K562 (cell line): ENCODE measurements around the gene TMEM217. TPM values are rescaled to one million over a fixed set of nuclear protein-coding genes. Genes with fewer than 3 reads are reported as not detected.

Source experiments
- ASH1L ChIP-seq: fragments of 450-650 bp; IDR thresholded peaks from 2 replicates; pipeline ENCODE4 v1.6.1; 2018; ENCODE audit warnings: borderline replicate concordance, mild to moderate bottlenecking, low read depth; ENCODE audit not compliant: partially characterized antibody
- ATF7 ChIP-seq: fragments of 450-650 bp; IDR thresholded peaks from 2 replicates; pipeline ENCODE4 v1.7.1; 2014; ENCODE audit warnings: mild to moderate bottlenecking, moderate library complexity
- BRD9 ChIP-seq: fragments of 450-650 bp; IDR thresholded peaks from 2 replicates; pipeline ENCODE4 v1.6.1; 2018; ENCODE audit warnings: low read depth; ENCODE audit not compliant: partially characterized antibody
- CREM ChIP-seq: IDR thresholded peaks from 2 replicates; pipeline ENCODE4 v1.6.1; 2014; ENCODE audit warnings: antibody characterized with exemption, low read depth
- E2F5 ChIP-seq: sonication (generic); formaldehyde crosslinking; IDR thresholded peaks from 2 replicates; pipeline ENCODE4 v1.8.0; 2022; ENCODE audit warnings: mild to moderate bottlenecking, missing genetic modification reagents
- EGR1 ChIP-seq: fragments of 450-650 bp; conservative IDR thresholded peaks from 2 replicates; pipeline ENCODE4 v1.6.1; 2017; ENCODE audit warnings: mild to moderate bottlenecking
- ELF1 ChIP-seq: fragments of 200-800 bp; sonication (Bioruptor generic); IDR thresholded peaks from 2 replicates; pipeline ENCODE4 v1.6.1; 2016; ENCODE audit warnings: missing genetic modification characterization, missing compliant biosample characterization
- FOXJ3 ChIP-seq: sonication (generic); formaldehyde crosslinking; IDR thresholded peaks from 2 replicates; pipeline ENCODE4 v1.4.0; 2020; ENCODE audit warnings: mild to moderate bottlenecking, missing genetic modification reagents
- HMGXB4 ChIP-seq: sonication (generic); formaldehyde crosslinking; IDR thresholded peaks from 2 replicates; pipeline ENCODE4 v1.8.1; 2023; ENCODE audit warnings: mild to moderate bottlenecking, missing genetic modification reagents
- LARP7 ChIP-seq: fragments of 450-650 bp; IDR thresholded peaks from 2 replicates; pipeline ENCODE4 v1.6.1; 2016
- PHF21A ChIP-seq: fragments of 450-650 bp; IDR thresholded peaks from 2 replicates; pipeline ENCODE4 v1.6.1; 2017; ENCODE audit warnings: low read depth, borderline replicate concordance
- SMAD3 ChIP-seq: fragments of 450-650 bp; formaldehyde crosslinking; conservative IDR thresholded peaks from 2 replicates; pipeline ENCODE4 v1.4.0; 2020; ENCODE audit warnings: mild to moderate bottlenecking
- TAF9B ChIP-seq: fragments of 450-650 bp; IDR thresholded peaks from 2 replicates; pipeline ENCODE4 v1.6.1; 2018; ENCODE audit warnings: mild to moderate bottlenecking; ENCODE audit not compliant: partially characterized antibody
- ZNF398 ChIP-seq: fragments of 250-450 bp; sonication (Bioruptor Pico); IDR thresholded peaks from 2 replicates; pipeline ENCODE4 v1.8.0; 2021; ENCODE audit warnings: moderate library complexity, mild to moderate bottlenecking, inconsistent platforms
- ZNF41 ChIP-seq: fragments of 250-450 bp; sonication (Bioruptor Pico); conservative IDR thresholded peaks from 2 replicates; pipeline ENCODE4 v1.4.0; 2020; ENCODE audit warnings: mild to moderate bottlenecking
- ZNF589 ChIP-seq: fragments of 200-800 bp; sonication (Bioruptor generic); IDR thresholded peaks from 2 replicates; pipeline ENCODE4 v1.6.1; 2016; ENCODE audit warnings: low read depth, missing genetic modification characterization, missing compliant biosample characterization
- polyA plus RNA-seq, 8 experiments: library from polyadenylated mRNA; depleted of rRNA in 4 of 8; stranded (reverse) in 5 of 8; unstranded in 3 of 8; fragments of >200 nt; fragmentation: Nextera tagmentation in 2 of 8; fragmentation: Illumina TruSeq in 1 of 8; extraction: Ambion mirVana in 2 of 8; extraction: Trizol in 1 of 8; gene quantifications; 2 replicates each; pipeline versions ENCODE4 v1.2.1 to v1.2.3, GENCODE V29; 2011 to 2014; ENCODE audit warnings: inconsistent platforms in 1 of 8, missing spikeins in 1 of 8
- total RNA-seq, 7 experiments: library from RNA; depleted of rRNA in 6 of 7; stranded (reverse); fragments of >200 nt in 6 of 7; fragmentation: Illumina TruSeq in 2 of 7; extraction: Trizol in 2 of 7; gene quantifications; 2 replicates each; pipeline versions ENCODE4 v1.2.1 to v1.2.3, GENCODE V29; 2011 to 2021; ENCODE audit warnings: low replicate concordance in 1 of 7
- TF ChIP-seq, protein P1 (sequence below): fragments of 250-450 bp; sonication (Bioruptor Pico); IDR thresholded peaks from 2 replicates; pipeline ENCODE4 v1.4.0; 2020; ENCODE audit warnings: borderline replicate concordance
- TF ChIP-seq, protein P2 (sequence below): fragments of 450-650 bp; formaldehyde crosslinking; IDR thresholded peaks from 2 replicates; pipeline ENCODE4 v1.4.0; 2020; ENCODE audit warnings: mild to moderate bottlenecking, moderate library complexity
- TF ChIP-seq, protein P3 (sequence below): fragments of 450-650 bp; IDR thresholded peaks from 2 replicates; pipeline ENCODE4 v1.6.1; 2017; ENCODE audit warnings: antibody characterized with exemption

The TMEM217 gene
- total and polyA plus RNA-seq, 9 of the 15 experiments (the other 6 are each of a cell fraction or from before 2014, with no cell fraction given), result 1.3 to 8.0 (median 1.9) TPM

DNA sequence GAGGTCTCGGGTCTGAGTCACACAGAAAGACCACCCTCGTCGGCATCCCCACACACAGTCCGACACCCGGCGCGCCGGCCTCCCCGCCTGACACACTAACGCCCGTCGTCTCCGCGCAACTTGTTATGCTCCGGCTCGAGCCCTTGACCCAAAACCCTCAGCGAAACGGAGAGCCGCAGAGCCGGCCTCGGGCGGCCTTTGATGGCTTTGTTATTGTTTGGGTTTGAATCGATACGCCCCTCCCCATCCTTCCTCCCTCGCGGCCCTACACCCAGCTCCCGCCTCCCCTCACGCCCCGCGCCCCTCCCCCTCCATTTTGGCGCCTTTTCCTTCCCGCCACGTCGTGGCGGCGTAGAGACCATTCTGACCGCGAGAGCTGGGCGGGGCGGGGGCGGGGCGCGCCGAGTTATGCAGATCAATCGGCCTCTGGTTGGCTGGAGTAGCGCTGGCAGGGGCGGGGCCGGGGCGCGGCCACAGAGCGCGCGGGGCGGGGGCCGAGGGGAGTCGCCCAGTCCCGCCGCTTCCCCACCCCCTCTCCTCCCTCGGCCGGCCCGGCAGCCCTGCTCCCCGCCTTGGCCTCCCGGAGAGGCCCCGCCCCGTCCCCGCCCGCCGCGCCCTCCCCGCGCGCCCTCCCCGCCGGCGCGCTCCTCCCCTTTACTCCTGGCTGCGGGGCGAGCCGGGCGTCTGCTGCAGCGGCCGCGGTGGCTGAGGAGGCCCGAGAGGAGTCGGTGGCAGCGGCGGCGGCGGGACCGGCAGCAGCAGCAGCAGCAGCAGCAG is 88.3 kb downstream of the TMEM217 start, which contains the start of gene PIM1 (continued):
- TF ChIP-seq, protein P1, sequence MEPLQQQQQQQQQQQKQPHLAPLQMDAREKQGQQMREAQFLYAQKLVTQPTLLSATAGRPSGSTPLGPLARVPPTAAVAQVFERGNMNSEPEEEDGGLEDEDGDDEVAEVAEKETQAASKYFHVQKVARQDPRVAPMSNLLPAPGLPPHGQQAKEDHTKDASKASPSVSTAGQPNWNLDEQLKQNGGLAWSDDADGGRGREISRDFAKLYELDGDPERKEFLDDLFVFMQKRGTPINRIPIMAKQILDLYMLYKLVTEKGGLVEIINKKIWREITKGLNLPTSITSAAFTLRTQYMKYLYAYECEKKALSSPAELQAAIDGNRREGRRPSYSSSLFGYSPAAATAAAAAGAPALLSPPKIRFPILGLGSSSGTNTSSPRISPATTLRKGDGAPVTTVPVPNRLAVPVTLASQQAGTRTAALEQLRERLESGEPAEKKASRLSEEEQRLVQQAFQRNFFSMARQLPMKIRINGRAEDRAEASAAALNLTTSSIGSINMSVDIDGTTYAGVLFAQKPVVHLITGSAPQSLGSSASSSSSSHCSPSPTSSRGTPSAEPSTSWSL (CRISPR knock-in tag), result no peak
- TF ChIP-seq ZNF589 (peak; percentile 51; the same call in 1 of the 2 replicates), ELF1 (no peak), SMAD3 (CRISPR knock-in tag) (no peak), E2F5 (CRISPR knock-in tag) (no peak), PHF21A (no peak), FOXJ3 (CRISPR knock-in tag) (no peak), ATF7 (no peak), ZNF41 (CRISPR knock-in tag) (no peak), ZNF398 (CRISPR knock-in tag) (no peak), EGR1 (no peak; the same call in 1 of the 2 replicates), HMGXB4 (CRISPR knock-in tag) (no peak), ASH1L (no peak), TAF9B (no peak), CREM (no peak; the same call in none of the 2 replicates), LARP7 (peak; percentile 52; the same call in 1 of the 2 replicates), BRD9 (peak; percentile 77)
- TF ChIP-seq, protein P2, sequence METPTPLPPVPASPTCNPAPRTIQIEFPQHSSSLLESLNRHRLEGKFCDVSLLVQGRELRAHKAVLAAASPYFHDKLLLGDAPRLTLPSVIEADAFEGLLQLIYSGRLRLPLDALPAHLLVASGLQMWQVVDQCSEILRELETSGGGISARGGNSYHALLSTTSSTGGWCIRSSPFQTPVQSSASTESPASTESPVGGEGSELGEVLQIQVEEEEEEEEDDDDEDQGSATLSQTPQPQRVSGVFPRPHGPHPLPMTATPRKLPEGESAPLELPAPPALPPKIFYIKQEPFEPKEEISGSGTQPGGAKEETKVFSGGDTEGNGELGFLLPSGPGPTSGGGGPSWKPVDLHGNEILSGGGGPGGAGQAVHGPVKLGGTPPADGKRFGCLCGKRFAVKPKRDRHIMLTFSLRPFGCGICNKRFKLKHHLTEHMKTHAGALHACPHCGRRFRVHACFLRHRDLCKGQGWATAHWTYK, result no peak
- TF ChIP-seq, protein P3, sequence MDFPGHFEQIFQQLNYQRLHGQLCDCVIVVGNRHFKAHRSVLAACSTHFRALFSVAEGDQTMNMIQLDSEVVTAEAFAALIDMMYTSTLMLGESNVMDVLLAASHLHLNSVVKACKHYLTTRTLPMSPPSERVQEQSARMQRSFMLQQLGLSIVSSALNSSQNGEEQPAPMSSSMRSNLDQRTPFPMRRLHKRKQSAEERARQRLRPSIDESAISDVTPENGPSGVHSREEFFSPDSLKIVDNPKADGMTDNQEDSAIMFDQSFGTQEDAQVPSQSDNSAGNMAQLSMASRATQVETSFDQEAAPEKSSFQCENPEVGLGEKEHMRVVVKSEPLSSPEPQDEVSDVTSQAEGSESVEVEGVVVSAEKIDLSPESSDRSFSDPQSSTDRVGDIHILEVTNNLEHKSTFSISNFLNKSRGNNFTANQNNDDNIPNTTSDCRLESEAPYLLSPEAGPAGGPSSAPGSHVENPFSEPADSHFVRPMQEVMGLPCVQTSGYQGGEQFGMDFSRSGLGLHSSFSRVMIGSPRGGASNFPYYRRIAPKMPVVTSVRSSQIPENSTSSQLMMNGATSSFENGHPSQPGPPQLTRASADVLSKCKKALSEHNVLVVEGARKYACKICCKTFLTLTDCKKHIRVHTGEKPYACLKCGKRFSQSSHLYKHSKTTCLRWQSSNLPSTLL, result no peak
